IPS DF 6.9 (cell line): ENCODE measurements around the gene GDPGP1.
"Not testable (repeated sequence)": the region's sequence is repeated elsewhere in the genome, so short reads cannot be mapped to it uniquely, and the experiment has no call there.

ENCODE experiments used
- DNase-seq: peaks from one replicate; pipeline ENCODE4 v3.0.0-alpha.2; 2013; ENCODE audit warnings: low read depth, low spot score
- H3K27ac ChIP-seq: one replicate; pipeline ENCODE4 v1.5.1; 2013; ENCODE audit warnings: low read length, control low read depth
- H3K27me3 ChIP-seq: 2 replicates; pipeline ENCODE4 v1.6.1; 2013; ENCODE audit warnings: mild to moderate bottlenecking, low read length; ENCODE audit not compliant: control insufficient read depth, insufficient read depth
- H3K36me3 ChIP-seq: 2 replicates; pipeline ENCODE4 v1.6.1; 2013; ENCODE audit warnings: low read length; ENCODE audit not compliant: control insufficient read depth, insufficient read depth
- H3K4me1 ChIP-seq: 2 replicates; pipeline ENCODE4 v1.6.1; 2013; ENCODE audit warnings: low read length; ENCODE audit not compliant: control insufficient read depth, insufficient read depth
- H3K4me3 ChIP-seq: 2 replicates; pipeline ENCODE4 v1.5.1; 2013; ENCODE audit warnings: mild to moderate bottlenecking, low read length
- H3K9me3 ChIP-seq: 2 replicates; pipeline ENCODE4 v1.6.1; 2013; ENCODE audit warnings: low read length, inconsistent platforms; ENCODE audit not compliant: control insufficient read depth, insufficient read depth
- WGBS: extraction: QIAGEN DNeasy Blood & Tissue Kit; methylation state at CpG from one replicate; pipeline ENCODE4 v1.1.7; 2013; ENCODE audit warnings: mixed read lengths, missing lambda C conversion rate; ENCODE audit not compliant: insufficient read length, insufficient coverage; 5-methylcytosine and 5-hydroxymethylcytosine counted together

Gene GDPGP1

DNA sequence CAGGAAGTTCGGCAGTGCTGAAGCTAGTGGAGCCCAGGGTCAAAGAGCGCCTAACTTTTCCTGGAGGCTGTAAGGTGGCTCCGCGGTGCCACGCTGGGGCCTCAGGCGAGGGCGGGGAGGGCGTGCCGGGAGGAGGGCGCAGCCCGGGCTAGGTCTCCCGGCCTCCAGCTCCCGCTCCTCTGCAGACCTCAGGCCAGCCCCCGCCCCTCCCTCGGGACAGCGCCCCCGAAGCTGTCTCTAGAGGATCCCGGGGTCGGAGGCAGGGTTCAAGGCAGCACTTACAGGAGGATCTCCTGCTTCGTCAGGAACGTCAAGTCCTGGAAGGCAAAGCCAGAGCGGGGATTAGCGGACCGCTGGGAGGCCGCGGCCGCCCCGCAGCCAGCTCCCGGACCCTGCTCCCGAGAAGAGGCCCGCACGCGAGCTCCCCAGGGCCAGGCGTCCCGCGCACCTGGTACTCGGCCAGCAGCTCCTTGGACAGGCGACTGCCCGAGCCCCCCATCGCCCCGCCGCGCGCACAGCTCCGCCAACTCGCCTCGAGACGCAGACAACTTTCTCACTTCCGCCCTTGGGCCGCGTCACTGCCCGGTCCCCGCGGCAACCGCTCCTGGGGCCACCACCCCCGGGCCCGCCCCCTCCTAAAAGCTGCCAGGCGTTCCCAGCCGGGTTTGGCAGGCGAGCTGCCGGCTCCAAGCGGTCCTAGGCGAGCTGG is 468 bp upstream of the GDPGP1 start, which contains the start of gene CIB1:
Gene CIB1, minus strand, starts transcription at position 555 of the 709 bp plus-strand sequence. Its CDS starts 56 bp downstream, at position 499.
- no peaks in the 10 kb centered on the region for H3K4me1 ChIP-seq
- DNase-seq, result no peak
- no peak within 1 kb of the TSS for H3K27ac ChIP-seq
- H3K9me3 ChIP-seq, result no peaks in the 10 kb centered on the region
- no peaks in the 10 kb centered on the region for H3K27me3 ChIP-seq
- H3K36me3 ChIP-seq, result peaks cover 8% of the 10 kb centered on the region; the same call in 1 of the 2 replicates
- peak within 1 kb of the TSS; percentile 78; the same call in 1 of the 2 replicates for H3K4me3 ChIP-seq
- no CpG with 5 or more reads among the region's 63 CpGs for WGBS

DNA sequence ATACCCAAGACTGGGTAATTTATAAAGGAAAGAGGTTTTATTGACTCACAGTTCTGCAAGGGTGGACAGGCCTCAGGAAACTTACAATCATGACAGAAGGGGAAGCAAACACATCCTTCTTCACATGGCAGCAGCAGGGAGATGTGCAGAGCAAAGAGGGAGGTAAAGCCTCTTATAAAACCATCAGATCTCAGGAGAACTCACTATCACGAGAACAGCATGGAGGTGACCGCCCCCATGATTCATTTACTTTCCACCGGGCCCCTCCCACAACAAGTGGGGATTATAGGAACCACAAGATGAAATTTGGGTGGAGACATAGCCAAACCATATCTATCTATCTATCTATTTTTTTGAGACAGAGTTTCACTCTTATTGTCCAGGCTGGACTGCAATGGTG is 5.4 kb downstream of the GDPGP1 start:
- H3K4me1 ChIP-seq, result no peaks in the 10 kb centered on the region
- H3K27me3 ChIP-seq, result no peaks in the 10 kb centered on the region
- H3K9me3 ChIP-seq, result no peaks in the 10 kb centered on the region
- no peak overlapping the region for H3K27ac ChIP-seq
- DNase-seq, result no peak
- no peak overlapping the region for H3K4me3 ChIP-seq
- no peaks in the 10 kb centered on the region for H3K36me3 ChIP-seq
- no CpG with 5 or more reads among the region's 3 CpGs for WGBS

DNA sequence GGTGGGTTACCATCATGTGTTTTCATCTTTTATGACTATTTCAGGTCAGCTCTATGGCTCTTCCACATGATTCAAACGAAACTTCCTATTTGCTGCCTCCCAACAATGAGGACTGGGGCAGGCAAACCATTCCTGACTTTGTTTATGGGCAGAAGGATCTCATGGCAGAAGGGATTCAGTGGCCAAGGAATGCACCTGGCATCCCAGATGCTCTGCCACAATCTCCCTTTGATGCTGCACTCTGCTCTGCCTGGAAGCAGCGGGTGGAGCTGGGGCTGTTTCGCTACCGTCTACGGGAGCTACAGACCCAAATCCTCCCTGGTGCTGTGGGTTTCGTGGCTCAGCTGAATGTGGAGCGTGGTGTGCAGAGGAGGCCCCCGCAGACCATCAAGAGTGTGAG is 6.8 kb downstream of the GDPGP1 start:
- WGBS, result no CpG with 5 or more reads among the region's 8 CpGs

DNA sequence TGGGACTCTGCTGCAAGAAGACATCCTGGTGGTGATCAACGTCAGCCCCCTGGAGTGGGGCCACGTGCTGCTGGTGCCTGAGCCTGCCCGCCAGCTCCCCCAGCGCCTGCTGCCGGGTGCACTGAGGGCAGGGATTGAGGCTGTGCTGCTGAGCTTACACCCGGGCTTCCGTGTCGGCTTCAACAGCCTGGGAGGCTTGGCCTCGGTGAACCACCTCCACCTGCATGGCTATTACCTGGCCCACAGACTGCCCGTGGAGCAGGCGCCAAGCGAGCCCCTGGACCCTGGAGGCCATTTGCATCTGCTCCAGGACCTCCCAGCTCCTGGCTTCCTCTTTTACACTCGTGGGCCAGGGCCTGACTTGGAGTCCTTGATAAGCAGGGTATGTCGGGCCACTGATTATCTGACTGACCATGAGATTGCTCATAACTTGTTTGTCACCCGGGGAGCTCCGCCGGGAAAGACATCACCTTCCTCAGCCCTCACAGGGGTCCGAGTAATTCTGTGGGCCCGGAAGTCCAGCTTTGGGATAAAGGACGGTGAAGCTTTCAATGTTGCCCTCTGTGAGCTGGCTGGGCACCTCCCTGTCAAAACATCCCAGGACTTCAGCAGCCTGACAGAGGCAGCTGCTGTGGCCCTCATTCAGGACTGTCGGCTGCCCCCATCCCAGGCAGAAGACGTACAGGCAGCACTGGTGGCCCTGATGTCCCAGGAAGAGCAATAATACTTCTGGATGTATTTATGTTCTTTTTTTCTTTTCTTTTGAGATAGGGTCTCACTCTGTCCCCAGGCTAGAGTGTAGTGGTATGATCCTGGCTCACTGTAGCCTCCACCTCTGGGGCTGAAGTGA is 7.6 kb downstream of the GDPGP1 start:
- Histone ChIP-seq H3K9me3 (no peaks in the 10 kb centered on the region), H3K36me3 (no peaks in the 10 kb centered on the region), H3K27me3 (no peaks in the 10 kb centered on the region), H3K4me3 (no peak overlapping the region), H3K27ac (no peak overlapping the region), H3K4me1 (no peaks in the 10 kb centered on the region)
- WGBS, result no CpG with 5 or more reads among the region's 22 CpGs
- DNase-seq, result no peak

More for the DNA sequence above, 6.8 kb downstream of the GDPGP1 start:
- Histone ChIP-seq H3K9me3 (no peaks in the 10 kb centered on the region), H3K4me3 (no peak overlapping the region), H3K4me1 (no peaks in the 10 kb centered on the region), H3K27me3 (no peaks in the 10 kb centered on the region), H3K27ac (no peak overlapping the region), H3K36me3 (no peaks in the 10 kb centered on the region)
- DNase-seq, result no peak

DNA sequence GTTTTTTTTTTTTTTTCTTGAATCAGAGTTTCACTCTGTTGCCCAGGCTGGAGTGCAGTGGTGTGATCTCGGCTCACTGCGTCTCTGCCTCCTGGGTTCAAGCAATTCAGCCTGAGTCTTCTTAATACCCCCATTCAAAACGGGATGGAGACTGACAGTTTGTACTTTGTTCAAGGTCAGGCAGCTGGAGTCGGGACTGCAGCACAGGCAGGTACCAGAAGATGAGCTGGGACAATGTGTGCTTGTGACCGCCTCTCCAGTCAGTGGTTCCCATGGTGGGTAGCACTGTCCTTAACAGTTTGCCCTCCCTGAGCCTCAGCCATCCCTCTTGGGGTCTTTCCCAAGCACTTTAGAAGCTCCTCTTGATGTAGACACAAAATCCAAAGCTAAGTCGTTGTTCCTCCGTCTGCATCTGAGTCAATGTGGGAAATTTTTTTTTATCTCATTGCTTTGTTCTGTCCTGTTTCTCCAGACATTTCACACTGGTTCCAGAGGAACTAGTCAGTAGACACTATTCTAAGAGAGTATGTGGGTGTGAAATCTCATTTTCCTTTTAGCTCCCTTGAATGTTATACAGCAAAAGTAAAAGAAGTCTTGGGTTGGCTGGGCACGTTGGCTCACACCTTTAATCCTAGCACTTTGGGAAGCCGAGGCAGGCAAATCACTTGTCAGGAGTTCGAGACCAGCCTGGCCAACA is 10.1 kb downstream of the GDPGP1 start:
- H3K27me3 ChIP-seq, result no peaks in the 10 kb centered on the region
- WGBS, result no CpG with 5 or more reads among the region's 10 CpGs

DNA sequence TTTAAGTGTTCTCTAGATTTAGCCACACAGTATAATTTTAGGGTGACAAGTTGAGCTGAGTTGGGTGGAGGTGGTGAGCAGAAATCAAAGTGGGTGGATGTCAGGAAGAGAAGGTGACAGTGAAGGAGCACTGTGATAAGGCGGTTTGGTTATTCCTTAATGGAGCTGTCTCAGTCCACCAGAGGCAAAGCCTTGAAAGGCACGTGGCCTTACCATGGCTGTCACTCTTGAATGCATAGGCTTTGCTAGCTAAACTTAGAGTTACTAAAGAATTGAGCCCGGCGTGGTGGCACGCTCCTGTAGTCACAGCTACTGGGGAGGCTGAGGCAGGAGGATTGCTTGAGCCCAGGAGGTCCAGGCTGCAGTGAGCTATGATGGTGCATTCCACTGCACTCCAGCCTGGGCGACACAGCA is 14.8 kb downstream of the GDPGP1 start:
- no peaks in the 10 kb centered on the region for H3K36me3 ChIP-seq
- no peak overlapping the region for H3K4me3 ChIP-seq
- no peaks in the 10 kb centered on the region for H3K27me3 ChIP-seq
- WGBS, result no CpG with 5 or more reads among the region's 6 CpGs
- no peaks in the 10 kb centered on the region for H3K9me3 ChIP-seq
- DNase-seq, result no peak
- H3K4me1 ChIP-seq, result no peaks in the 10 kb centered on the region
- no peak overlapping the region for H3K27ac ChIP-seq

More for the DNA sequence above, 10.1 kb downstream of the GDPGP1 start:
- no peak for DNase-seq
- Histone ChIP-seq H3K9me3 (no peaks in the 10 kb centered on the region), H3K36me3 (no peaks in the 10 kb centered on the region), H3K27ac (no peak overlapping the region), H3K4me3 (no peak overlapping the region), H3K4me1 (no peaks in the 10 kb centered on the region)

DNA sequence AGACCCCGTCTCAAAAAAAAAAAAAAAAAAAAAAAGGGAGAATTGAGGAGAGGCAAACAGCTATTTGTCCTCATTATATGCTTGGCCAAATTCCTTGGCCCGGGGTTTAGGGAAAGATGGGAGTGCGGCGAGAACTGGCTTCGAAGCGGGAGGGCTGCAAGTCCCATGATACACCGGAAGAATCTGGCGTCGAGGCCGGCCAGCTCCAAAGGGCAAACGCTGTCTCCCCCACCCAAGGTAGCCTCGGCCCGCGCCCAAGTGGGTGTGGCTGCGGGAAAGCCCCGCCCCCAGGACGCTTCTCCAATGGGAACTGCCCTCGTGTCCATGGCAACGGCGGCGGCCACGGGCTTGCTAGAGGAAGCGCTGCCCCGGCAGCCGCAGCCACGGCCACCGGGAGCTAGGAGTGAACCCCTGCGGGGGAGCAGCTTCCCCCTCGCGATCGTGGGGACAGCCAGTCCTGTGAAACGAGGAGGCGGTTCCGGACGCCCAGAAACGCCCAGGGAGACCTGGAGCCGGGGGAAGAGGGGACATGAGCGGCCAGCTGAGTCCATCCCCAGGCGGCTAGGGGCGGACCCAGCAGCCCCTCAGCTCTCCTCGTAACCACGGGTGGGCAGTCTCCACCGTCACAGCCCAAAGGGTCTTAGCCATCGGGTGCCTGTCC is 15.3 kb downstream of the GDPGP1 start, which contains the start of gene TTLL13:
Gene TTLL13, plus strand, starts transcription at position 354 of the 661 bp plus-strand sequence. CDS start 1,075 bp downstream, outside the sequence.
- Histone ChIP-seq H3K27ac (no peak within 1 kb of the TSS), H3K36me3 (no peaks in the 10 kb centered on the region), H3K4me3 (peak within 1 kb of the TSS; percentile 59; the same call in 1 of the 2 replicates), H3K4me1 (no peaks in the 10 kb centered on the region), H3K9me3 (no peaks in the 10 kb centered on the region), H3K27me3 (no peaks in the 10 kb centered on the region)
- WGBS, result no CpG with 5 or more reads among the region's 44 CpGs
- DNase-seq, result peak; percentile 85

DNA sequence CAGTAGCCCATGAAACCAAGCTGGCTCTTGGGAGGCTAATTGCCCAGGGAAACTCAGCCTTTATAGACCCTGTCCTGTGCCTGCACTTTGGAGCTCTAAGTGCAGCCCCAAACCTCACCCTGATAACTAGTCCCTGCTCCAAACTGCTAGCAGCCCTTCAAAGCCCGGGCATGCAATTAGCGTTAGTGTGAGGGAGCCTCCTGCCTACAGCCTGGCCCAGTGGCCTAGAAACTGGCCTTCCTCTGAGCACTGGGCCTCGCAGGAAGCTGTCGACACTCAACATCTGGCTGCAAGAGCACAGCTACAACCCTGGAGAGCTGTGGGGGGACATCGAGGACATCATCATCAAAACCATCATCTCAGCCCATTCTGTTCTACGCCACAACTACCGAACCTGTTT is 23.8 kb downstream of the GDPGP1 start:
- WGBS, result no CpG with 5 or more reads among the region's 7 CpGs
- no peak overlapping the region for H3K27ac ChIP-seq
- no peak for DNase-seq
- no peaks in the 10 kb centered on the region for H3K36me3 ChIP-seq
- H3K4me1 ChIP-seq, result no peaks in the 10 kb centered on the region
- H3K4me3 ChIP-seq, result no peak overlapping the region
- no peaks in the 10 kb centered on the region for H3K27me3 ChIP-seq
- no peaks in the 10 kb centered on the region for H3K9me3 ChIP-seq

DNA sequence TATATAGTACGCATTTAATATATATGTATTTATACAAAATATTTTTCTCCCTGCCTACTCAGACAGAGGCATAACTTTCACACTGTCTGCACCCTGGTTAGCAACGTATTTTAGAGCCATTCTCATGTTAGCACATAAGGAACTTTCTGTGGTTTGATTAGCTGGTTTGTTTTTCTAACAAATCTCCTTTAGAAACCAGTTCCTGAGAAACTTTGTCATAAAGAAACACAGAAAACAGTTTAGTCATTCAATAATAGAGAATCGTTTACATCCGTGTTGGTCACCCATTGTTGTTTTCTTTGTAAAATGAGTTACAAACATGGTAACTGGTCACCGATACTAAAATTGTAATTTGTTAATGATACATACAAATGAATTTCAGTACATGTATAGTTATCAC is 25.5 kb downstream of the GDPGP1 start:
- no peaks in the 10 kb centered on the region for H3K9me3 ChIP-seq
- WGBS, result no CpG with 5 or more reads among the region's 5 CpGs
- H3K36me3 ChIP-seq, result no peaks in the 10 kb centered on the region
- no peak for DNase-seq
- H3K4me1 ChIP-seq, result no peaks in the 10 kb centered on the region
- H3K4me3 ChIP-seq, result no peak overlapping the region
- H3K27me3 ChIP-seq, result no peaks in the 10 kb centered on the region
- no peak overlapping the region for H3K27ac ChIP-seq

DNA sequence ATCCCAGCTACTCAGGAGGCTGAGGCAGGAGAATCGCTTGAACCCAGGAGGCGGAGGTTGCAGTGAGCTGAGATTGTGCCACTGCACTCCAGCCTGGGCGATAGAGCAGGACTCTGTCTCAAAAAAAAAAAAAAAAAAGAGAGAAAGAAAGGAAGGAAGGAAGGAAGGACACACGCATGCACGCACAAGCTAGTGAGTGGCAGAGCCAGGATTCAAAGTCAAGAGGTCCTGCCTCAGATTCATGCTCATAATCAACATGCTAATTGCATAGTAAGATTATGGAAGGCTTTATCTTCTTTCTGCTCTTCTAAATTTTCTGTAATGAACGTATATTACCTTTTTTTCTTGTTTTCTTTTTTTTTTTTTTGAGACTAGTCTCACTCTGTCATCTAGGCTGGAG is 26.7 kb downstream of the GDPGP1 start:
- H3K9me3 ChIP-seq, H3K27ac ChIP-seq, DNase-seq, H3K36me3 ChIP-seq, H3K4me3 ChIP-seq, H3K27me3 ChIP-seq, H3K4me1 ChIP-seq: not testable (repeated sequence)
- WGBS, result no CpG with 5 or more reads among the region's 6 CpGs
